ENCODE measurements around the gene CDHR3. TPM values are rescaled to one million over a fixed set of nuclear protein-coding genes. Genes with fewer than 3 reads are reported as not detected.

The CDHR3 gene
- polyA plus RNA-seq, 1 experiment = 1.9 TPM

- CTCF ChIA-PET = interaction anchor here (0.5 to 6.0 kb wide), 16 partner anchors 8 to 1418 kb away, joined by 3 to 153 read pairs (median 4); no protein-coding TSS in a partner anchor
- TF ChIP-seq CTCF (IDR thresholded peaks at IDR 0.05; ENCODE audit: low read depth, low read length) = no peak
- H3K4me3 ChIP-seq (ENCODE audit: low read depth, low read length) = no peak overlapping the region
- POLR2A ChIA-PET = no interaction called here
- H3K27me3 ChIP-seq (ENCODE audit: control insufficient read depth, insufficient read depth, low read length) = peaks cover 13% of the 10 kb centered on the region
- DNase-seq (ENCODE audit: low read depth, low spot score) = no peak
- peaks cover 4% of the 10 kb centered on the region; the same call in 1 of the 2 replicates for H3K9me3 ChIP-seq (ENCODE audit: control insufficient read depth, insufficient read depth, low read length)
- H3K27ac ChIP-seq (ENCODE audit: low read depth, low read length) = no peak overlapping the region
Measured at GRCh38 chr7:106057204-106057961, 94.3 kb downstream of the CDHR3 start.

GRCh38 chr7:106057962-106058927, 95.2 kb downstream of the CDHR3 start:
- Histone ChIP-seq H3K27ac (ENCODE audit: low read depth, low read length) (no peak overlapping the region), H3K4me3 (ENCODE audit: low read depth, low read length) (no peak overlapping the region), H3K27me3 (ENCODE audit: control insufficient read depth, insufficient read depth, low read length) (peaks cover 10% of the 10 kb centered on the region), H3K9me3 (ENCODE audit: control insufficient read depth, insufficient read depth, low read length) (peaks cover 4% of the 10 kb centered on the region; the same call in 1 of the 2 replicates)
- no peak for TF ChIP-seq CTCF (IDR thresholded peaks at IDR 0.05; ENCODE audit: low read depth, low read length)
- CTCF ChIA-PET = interaction anchor here (0.6 to 6.0 kb wide), 8 partner anchors 7 to 1418 kb away, joined by 3 to 153 read pairs (median 4); no protein-coding TSS in a partner anchor
- DNase-seq (ENCODE audit: low read depth, low spot score) = no peak
- POLR2A ChIA-PET = no interaction called here

- peaks cover 7% of the 10 kb centered on the region for H3K27me3 ChIP-seq (ENCODE audit: control insufficient read depth, insufficient read depth, low read length)
- H3K9me3 ChIP-seq (ENCODE audit: control insufficient read depth, insufficient read depth, low read length) = peaks cover 4% of the 10 kb centered on the region; the same call in 1 of the 2 replicates
- TF ChIP-seq CTCF (IDR thresholded peaks at IDR 0.05; ENCODE audit: low read depth, low read length) = no peak
- POLR2A ChIA-PET = no interaction called here
- H3K27ac ChIP-seq (ENCODE audit: low read depth, low read length) = no peak overlapping the region
- CTCF ChIA-PET = interaction anchor here (1.9 to 6.0 kb wide), 2 partner anchors 94 to 109 kb away, joined by 18 to 153 read pairs; no protein-coding TSS in a partner anchor
- no peak overlapping the region for H3K4me3 ChIP-seq (ENCODE audit: low read depth, low read length)
- DNase-seq (ENCODE audit: low read depth, low spot score) = no peak
Measured at GRCh38 chr7:106058928-106059324, 95.9 kb downstream of the CDHR3 start.

GRCh38 chr7:106059556-106059955, 96.5 kb downstream of the CDHR3 start:
- DNase-seq (ENCODE audit: low read depth, low spot score) = no peak
- CTCF ChIA-PET = interaction anchor here (1.2 to 6.0 kb wide), 2 partner anchors 94 to 108 kb away, joined by 4 to 153 read pairs; no protein-coding TSS in a partner anchor
- TF ChIP-seq CTCF (IDR thresholded peaks at IDR 0.05; ENCODE audit: low read depth, low read length) = no peak

More at GRCh38 chr7:106059556-106059955, 96.5 kb downstream of the CDHR3 start:
- Histone ChIP-seq H3K9me3 (ENCODE audit: control insufficient read depth, insufficient read depth, low read length) (peaks cover 4% of the 10 kb centered on the region; the same call in 1 of the 2 replicates), H3K27ac (ENCODE audit: low read depth, low read length) (no peak overlapping the region), H3K27me3 (ENCODE audit: control insufficient read depth, insufficient read depth, low read length) (peaks cover 3% of the 10 kb centered on the region), H3K4me3 (ENCODE audit: low read depth, low read length) (no peak overlapping the region)
- POLR2A ChIA-PET = no interaction called here

Measured in AG04450 (cell line).